Activated CD4-positive, alpha-beta T cell treated with anti-CD3 and anti-CD28 coated beads for 4 hours (primary cell): ENCODE data around the gene SCO2.

ENCODE experiments used
- DNase-seq, 2 donors: peaks; one replicate each; pipeline ENCODE4 v3.0.0-alpha.2; 2020

Gene SCO2

DNA sequence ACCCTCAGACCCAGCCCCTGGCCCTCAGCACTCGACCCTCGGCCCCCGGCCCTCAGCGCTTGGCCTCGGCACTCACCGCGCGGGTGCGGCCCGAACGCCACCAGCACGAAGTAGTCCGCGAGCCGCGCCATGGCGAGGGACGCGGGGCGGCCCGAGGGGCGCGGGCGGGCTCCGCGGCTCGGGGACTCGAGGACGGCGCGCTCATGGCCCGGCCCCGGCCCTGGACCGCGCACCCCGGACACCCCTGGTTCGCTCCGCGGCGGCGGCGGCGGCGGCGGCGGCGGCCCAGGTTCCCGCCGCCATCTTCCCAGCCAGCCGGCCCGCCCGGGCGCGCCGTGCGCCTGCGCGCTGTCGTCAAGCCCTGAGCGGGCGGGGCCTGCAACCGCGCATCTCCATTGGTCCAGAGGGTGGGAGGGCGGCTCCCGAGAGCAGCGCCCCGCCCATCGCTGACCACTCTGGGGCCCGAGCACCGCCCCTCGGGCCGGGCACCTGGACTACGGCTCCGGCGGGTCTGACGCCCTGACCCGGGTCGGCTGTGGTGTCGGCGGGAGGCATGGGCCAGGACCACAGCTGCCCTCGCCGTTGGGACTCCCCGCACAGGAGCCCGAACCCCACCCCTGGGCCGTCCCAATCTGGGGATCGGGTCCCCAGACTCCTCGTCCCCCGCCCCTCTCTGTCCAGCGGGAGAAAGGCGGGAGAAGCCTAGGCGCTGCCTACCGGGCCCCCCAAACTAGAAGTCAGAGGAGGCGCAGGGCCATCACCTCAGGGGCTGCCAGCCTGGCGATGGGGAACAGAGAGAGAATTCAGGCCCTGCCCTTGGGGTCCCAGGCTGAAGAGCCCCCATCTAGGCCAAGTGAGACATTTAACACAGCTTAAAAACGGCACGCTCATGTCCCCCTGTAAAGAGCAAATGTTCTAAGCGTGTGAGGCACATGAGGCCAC lies 50.4 kb downstream of the SCO2 start, which contains the start of gene SBF1:
Gene SBF1, minus strand, starts transcription at position 326 of the 942 bp plus-strand sequence. Its CDS starts 195 bp downstream, at position 131.
- peak; percentile 84 to 87 for DNase-seq

- no peak for DNase-seq
Measured at GRCh38 chr22:50473855-50474671, 51.3 kb downstream of the SCO2 start.
